KG1 (cell line): ENCODE results near the gene CCDC179.

Experiments used
- DNase-seq: peaks from one replicate; lab custom pipeline; 2025; lab: John Stamatoyannopoulos, UW

Gene CCDC179

GRCh38 chr11:22807855-22808570 lies 52.3 kb downstream of the CCDC179 start:
- peak; percentile 25 for DNase-seq

DNA sequence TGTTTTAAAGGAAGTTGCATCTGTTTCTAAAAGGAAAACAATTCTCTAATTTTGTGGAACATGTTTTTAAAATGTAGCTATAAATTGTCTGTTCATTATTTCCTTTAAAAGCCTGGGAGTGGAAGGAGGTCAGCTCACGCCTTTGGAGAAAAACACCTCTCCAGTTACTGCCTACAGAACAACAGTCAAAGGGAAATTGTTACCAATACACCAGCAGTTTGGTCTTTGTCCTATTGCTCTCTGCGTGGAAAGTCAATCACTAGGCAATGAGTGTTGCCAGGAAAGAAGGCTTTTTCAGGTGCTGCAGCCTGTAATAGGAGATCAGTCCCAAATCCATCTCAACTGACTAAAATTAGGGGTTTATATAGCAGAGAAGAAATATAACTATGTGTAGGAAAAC lies 52.9 kb downstream of the CCDC179 start:
- DNase-seq: no peak

GRCh38 chr11:22802861-22803260 lies 57.4 kb downstream of the CCDC179 start:
- DNase-seq: no peak

GRCh38 chr11:22800482-22800881 lies 59.8 kb downstream of the CCDC179 start:
- no peak for DNase-seq

DNA sequence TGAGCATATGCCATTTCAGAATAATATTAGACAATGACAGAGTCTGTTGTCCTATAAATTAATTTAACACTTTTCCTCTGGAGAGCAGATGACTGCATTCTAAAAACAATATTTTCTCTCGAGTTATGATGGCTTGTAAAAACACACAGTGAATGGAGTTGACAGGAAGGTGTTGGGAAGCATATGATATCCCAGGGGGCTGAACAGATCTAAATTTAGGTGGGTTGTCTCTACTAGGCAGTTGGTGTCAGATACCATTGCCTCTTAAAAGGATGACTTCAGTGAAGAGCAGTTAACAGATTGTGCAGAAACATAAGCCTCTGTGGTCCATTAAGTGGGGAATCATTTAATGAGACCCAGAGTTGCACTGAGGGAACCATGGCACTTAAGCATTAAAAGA lies 61.4 kb downstream of the CCDC179 start:
- no peak for DNase-seq

DNA sequence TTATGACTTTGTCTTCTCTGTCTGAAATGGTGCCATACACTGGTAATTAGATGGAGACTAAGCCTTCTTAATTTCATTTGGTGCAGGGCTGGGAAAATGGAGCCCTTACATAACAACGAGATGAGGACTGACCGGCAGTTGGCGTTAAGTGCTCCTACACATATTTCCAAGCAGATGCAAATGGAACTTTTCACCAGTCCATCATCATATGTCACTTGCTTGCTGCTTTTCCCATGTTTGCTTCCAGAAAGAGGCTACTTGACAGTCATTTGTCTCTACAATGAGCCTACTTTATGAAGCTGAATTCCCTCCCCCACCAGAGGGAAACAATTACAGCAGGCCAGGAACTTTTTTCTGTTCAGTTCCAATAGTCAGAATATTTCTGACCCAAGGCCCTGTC lies 63.2 kb downstream of the CCDC179 start:
- no peak for DNase-seq
